DOHH2 (cell line): ENCODE data around the gene ADCY10.

Experiments used
- EZH2phosphoT487 ChIP-seq: fragments of 200-600 bp; sonication (generic); IDR thresholded peaks from 2 replicates; pipeline ENCODE4 v1.6.1; 2017; ENCODE audit warnings: borderline replicate concordance, mild to moderate bottlenecking, antibody characterized with exemption, low read length, moderate library complexity, mixed read lengths
- TF ChIP-seq, protein P1 (sequence below): fragments of 200-600 bp; sonication (generic); IDR thresholded peaks from one replicate; pipeline ENCODE4 v1.5.1; 2014; ENCODE audit warnings: antibody characterized with exemption, mild to moderate bottlenecking, low read depth, low read length; ENCODE audit not compliant: poor library complexity, severe bottlenecking

DNA sequence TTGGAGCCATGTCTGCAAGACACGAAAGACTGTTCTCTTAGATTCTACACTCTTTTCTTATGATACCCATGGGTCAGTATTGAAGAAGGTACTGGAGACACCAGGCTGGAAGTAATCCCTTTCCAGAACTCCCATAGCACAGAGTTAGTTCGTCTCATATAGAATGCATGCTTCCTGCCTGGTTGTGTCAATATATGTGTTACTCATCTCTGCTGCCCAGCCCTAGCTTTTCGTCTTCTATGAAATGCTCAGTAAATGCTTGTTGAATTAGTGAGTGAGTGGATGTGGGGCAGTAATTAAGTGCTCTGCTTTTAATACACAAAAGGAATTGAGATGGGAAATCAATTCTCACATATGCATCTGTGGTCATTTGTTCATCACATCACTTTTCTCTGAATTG lies 32.1 kb downstream of the ADCY10 start:
- TF ChIP-seq, protein P1, sequence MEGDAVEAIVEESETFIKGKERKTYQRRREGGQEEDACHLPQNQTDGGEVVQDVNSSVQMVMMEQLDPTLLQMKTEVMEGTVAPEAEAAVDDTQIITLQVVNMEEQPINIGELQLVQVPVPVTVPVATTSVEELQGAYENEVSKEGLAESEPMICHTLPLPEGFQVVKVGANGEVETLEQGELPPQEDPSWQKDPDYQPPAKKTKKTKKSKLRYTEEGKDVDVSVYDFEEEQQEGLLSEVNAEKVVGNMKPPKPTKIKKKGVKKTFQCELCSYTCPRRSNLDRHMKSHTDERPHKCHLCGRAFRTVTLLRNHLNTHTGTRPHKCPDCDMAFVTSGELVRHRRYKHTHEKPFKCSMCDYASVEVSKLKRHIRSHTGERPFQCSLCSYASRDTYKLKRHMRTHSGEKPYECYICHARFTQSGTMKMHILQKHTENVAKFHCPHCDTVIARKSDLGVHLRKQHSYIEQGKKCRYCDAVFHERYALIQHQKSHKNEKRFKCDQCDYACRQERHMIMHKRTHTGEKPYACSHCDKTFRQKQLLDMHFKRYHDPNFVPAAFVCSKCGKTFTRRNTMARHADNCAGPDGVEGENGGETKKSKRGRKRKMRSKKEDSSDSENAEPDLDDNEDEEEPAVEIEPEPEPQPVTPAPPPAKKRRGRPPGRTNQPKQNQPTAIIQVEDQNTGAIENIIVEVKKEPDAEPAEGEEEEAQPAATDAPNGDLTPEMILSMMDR = no peak
- TF ChIP-seq EZH2phosphoT487 = no peak
